Neural cell (in vitro differentiated cells): ENCODE data around the gene CD68. TPM values are rescaled to one million over a fixed set of nuclear protein-coding genes. Genes with fewer than 3 reads are reported as not detected.

ENCODE experiments used
- H2AFZ ChIP-seq: fragments of 200-600, 300-800 bp; sonication (generic), shearing (Covaris generic); 2 replicates; pipeline ENCODE4 v1.6.0; 2014; ENCODE audit warnings: low read depth, mild to moderate bottlenecking, antibody characterized with exemption, low read length, moderate library complexity
- H3F3A ChIP-seq: fragments of 200-600 bp; shearing (Covaris generic); 2 replicates; pipeline ENCODE4 v1.6.1; 2016; ENCODE audit warnings: mild to moderate bottlenecking, moderate library complexity, mixed read lengths, antibody characterized with exemption, low read length; ENCODE audit not compliant: insufficient read depth, poor library complexity, severe bottlenecking
- H3K27ac ChIP-seq: fragments of 200-600, 300-800 bp; sonication (generic), shearing (Covaris generic); 2 replicates; pipeline ENCODE4 v1.5.1; 2014; ENCODE audit warnings: mild to moderate bottlenecking, low read length, moderate library complexity
- H3K27me3 ChIP-seq: fragments of 300-800, 200-600 bp; sonication (generic), shearing (Covaris generic); 2 replicates; pipeline ENCODE4 v1.6.0; 2014; ENCODE audit warnings: mild to moderate bottlenecking, low read depth, low read length, moderate library complexity; ENCODE audit not compliant: insufficient read depth
- H3K36me3 ChIP-seq: fragments of 300-800, 200-600 bp; sonication (generic), shearing (Covaris generic); 2 replicates; pipeline ENCODE4 v1.5.1; 2014; ENCODE audit warnings: mild to moderate bottlenecking, antibody characterized with exemption, low read length, moderate library complexity; ENCODE audit not compliant: insufficient read depth
- H3K4me2 ChIP-seq: fragments of 300-800, 200-600 bp; sonication (generic), shearing (Covaris generic); 2 replicates; pipeline ENCODE4 v1.6.0; 2014; ENCODE audit warnings: mild to moderate bottlenecking, low read length
- H3K4me3 ChIP-seq: fragments of 300-800, 200-600 bp; sonication (generic), shearing (Covaris generic); 2 replicates; pipeline ENCODE4 v1.5.1; 2014; ENCODE audit warnings: mild to moderate bottlenecking, low read length, moderate library complexity
- H3K79me2 ChIP-seq: fragments of 200-600 bp; shearing (Covaris generic); replicated peaks from 2 replicates; pipeline ENCODE4 v1.6.0; 2014; ENCODE audit warnings: mild to moderate bottlenecking, low read length, moderate library complexity; ENCODE audit not compliant: insufficient read depth
- H3K9ac ChIP-seq: fragments of 300-800, 200-600 bp; sonication (generic), shearing (Covaris generic); 2 replicates; pipeline ENCODE4 v1.6.1; 2016; ENCODE audit warnings: mild to moderate bottlenecking, low read length, mixed read lengths
- H3K9me2 ChIP-seq: fragments of 200-600 bp; shearing (Covaris generic); 2 replicates; pipeline ENCODE4 v1.6.1; 2016; ENCODE audit warnings: mild to moderate bottlenecking, low read length, mixed read lengths; ENCODE audit not compliant: insufficient read depth
- H3K9me3 ChIP-seq: fragments of 200-600, 300-800 bp; sonication (generic), shearing (Covaris generic); 2 replicates; pipeline ENCODE4 v1.6.1; 2016; ENCODE audit warnings: mild to moderate bottlenecking, mixed run types, low read length, moderate library complexity, mixed read lengths
- H4K20me1 ChIP-seq: fragments of 200-600 bp; shearing (Covaris generic); 2 replicates; pipeline ENCODE4 v1.6.1; 2016; ENCODE audit warnings: mild to moderate bottlenecking, mixed run types; ENCODE audit not compliant: insufficient read depth
- EP300 ChIP-seq: fragments of 450-650 bp; conservative IDR thresholded peaks from 2 replicates; pipeline ENCODE4 v1.6.1; 2014; ENCODE audit warnings: antibody characterized with exemption, mild to moderate bottlenecking, moderate library complexity; ENCODE audit not compliant: poor library complexity, severe bottlenecking
- EZH2 ChIP-seq: fragments of 200-600, 300-800 bp; shearing (Covaris generic), sonication (generic); IDR thresholded peaks from 2 replicates; pipeline ENCODE4 v1.6.1; 2014; ENCODE audit warnings: antibody characterized with exemption, low read length, borderline replicate concordance, mild to moderate bottlenecking; ENCODE audit not compliant: insufficient read depth, poor library complexity, severe bottlenecking
- MXI1 ChIP-seq: fragments of 450-650 bp; conservative IDR thresholded peaks from 2 replicates; pipeline ENCODE4 v1.6.1; 2014; ENCODE audit warnings: antibody characterized with exemption, mild to moderate bottlenecking; ENCODE audit not compliant: poor library complexity, severe bottlenecking
- POLR2AphosphoS5 ChIP-seq: IDR thresholded peaks from 2 replicates; pipeline ENCODE4 v1.6.1; 2012
- RAD21 ChIP-seq: fragments of 450-650 bp; conservative IDR thresholded peaks from 2 replicates; pipeline ENCODE4 v1.6.1; 2014; ENCODE audit warnings: antibody characterized with exemption, mild to moderate bottlenecking, moderate library complexity
- SMC3 ChIP-seq: fragments of 450-650 bp; conservative IDR thresholded peaks from 2 replicates; pipeline ENCODE4 v1.6.1; 2014; ENCODE audit warnings: antibody characterized with exemption, mild to moderate bottlenecking, moderate library complexity; ENCODE audit not compliant: poor library complexity
- TAF1 ChIP-seq: IDR thresholded peaks from 2 replicates; pipeline ENCODE4 v1.6.1; 2012; ENCODE audit warnings: low read depth
- polyA plus RNA-seq: library from polyadenylated mRNA; depleted of rRNA; stranded (reverse); fragments of >200 nt; gene quantifications from 2 replicates; pipeline ENCODE4 v1.2.3, GENCODE V29; 2014
- TF ChIP-seq, protein P1 (sequence below): IDR thresholded peaks from 2 replicates; pipeline ENCODE4 v1.6.1; 2012; ENCODE audit warnings: borderline replicate concordance
- TF ChIP-seq, protein P2 (sequence below): fragments of 450-650 bp; IDR thresholded peaks from 2 replicates; pipeline ENCODE4 v1.5.1; 2014; ENCODE audit warnings: antibody characterized with exemption, mild to moderate bottlenecking, moderate library complexity; ENCODE audit not compliant: poor library complexity, severe bottlenecking

Gene CD68
- polyA plus RNA-seq, 1 donor from 2014 or later = not detected

GRCh38 chr17:7582396-7583252 lies 3.2 kb downstream of the CD68 start:
- Histone ChIP-seq H3F3A (no peaks in the 10 kb centered on the region), H3K9me2 (no peaks in the 10 kb centered on the region), H3K27ac (peak overlapping the region; percentile 90), H3K36me3 (no peaks in the 10 kb centered on the region), H3K27me3 (no peaks in the 10 kb centered on the region), H2AFZ (no peak overlapping the region), H3K4me3 (peak overlapping the region; percentile 69), H3K9ac (peak overlapping the region; percentile 78), H3K9me3 (no peaks in the 10 kb centered on the region), H3K79me2 (no peaks in the 10 kb centered on the region), H3K4me2 (no peak overlapping the region), H4K20me1 (no peaks in the 10 kb centered on the region)
- no peak for TF ChIP-seq MXI1
- TF ChIP-seq TAF1 = no peak
- no peak for TF ChIP-seq EP300
- TF ChIP-seq SMC3 = no peak
- TF ChIP-seq, protein P1, sequence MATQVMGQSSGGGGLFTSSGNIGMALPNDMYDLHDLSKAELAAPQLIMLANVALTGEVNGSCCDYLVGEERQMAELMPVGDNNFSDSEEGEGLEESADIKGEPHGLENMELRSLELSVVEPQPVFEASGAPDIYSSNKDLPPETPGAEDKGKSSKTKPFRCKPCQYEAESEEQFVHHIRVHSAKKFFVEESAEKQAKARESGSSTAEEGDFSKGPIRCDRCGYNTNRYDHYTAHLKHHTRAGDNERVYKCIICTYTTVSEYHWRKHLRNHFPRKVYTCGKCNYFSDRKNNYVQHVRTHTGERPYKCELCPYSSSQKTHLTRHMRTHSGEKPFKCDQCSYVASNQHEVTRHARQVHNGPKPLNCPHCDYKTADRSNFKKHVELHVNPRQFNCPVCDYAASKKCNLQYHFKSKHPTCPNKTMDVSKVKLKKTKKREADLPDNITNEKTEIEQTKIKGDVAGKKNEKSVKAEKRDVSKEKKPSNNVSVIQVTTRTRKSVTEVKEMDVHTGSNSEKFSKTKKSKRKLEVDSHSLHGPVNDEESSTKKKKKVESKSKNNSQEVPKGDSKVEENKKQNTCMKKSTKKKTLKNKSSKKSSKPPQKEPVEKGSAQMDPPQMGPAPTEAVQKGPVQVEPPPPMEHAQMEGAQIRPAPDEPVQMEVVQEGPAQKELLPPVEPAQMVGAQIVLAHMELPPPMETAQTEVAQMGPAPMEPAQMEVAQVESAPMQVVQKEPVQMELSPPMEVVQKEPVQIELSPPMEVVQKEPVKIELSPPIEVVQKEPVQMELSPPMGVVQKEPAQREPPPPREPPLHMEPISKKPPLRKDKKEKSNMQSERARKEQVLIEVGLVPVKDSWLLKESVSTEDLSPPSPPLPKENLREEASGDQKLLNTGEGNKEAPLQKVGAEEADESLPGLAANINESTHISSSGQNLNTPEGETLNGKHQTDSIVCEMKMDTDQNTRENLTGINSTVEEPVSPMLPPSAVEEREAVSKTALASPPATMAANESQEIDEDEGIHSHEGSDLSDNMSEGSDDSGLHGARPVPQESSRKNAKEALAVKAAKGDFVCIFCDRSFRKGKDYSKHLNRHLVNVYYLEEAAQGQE = no peak
- no peak for TF ChIP-seq POLR2AphosphoS5
- no peak for TF ChIP-seq RAD21
- TF ChIP-seq EZH2 = no peak
- TF ChIP-seq, protein P2, sequence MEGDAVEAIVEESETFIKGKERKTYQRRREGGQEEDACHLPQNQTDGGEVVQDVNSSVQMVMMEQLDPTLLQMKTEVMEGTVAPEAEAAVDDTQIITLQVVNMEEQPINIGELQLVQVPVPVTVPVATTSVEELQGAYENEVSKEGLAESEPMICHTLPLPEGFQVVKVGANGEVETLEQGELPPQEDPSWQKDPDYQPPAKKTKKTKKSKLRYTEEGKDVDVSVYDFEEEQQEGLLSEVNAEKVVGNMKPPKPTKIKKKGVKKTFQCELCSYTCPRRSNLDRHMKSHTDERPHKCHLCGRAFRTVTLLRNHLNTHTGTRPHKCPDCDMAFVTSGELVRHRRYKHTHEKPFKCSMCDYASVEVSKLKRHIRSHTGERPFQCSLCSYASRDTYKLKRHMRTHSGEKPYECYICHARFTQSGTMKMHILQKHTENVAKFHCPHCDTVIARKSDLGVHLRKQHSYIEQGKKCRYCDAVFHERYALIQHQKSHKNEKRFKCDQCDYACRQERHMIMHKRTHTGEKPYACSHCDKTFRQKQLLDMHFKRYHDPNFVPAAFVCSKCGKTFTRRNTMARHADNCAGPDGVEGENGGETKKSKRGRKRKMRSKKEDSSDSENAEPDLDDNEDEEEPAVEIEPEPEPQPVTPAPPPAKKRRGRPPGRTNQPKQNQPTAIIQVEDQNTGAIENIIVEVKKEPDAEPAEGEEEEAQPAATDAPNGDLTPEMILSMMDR = no peak

DNA sequence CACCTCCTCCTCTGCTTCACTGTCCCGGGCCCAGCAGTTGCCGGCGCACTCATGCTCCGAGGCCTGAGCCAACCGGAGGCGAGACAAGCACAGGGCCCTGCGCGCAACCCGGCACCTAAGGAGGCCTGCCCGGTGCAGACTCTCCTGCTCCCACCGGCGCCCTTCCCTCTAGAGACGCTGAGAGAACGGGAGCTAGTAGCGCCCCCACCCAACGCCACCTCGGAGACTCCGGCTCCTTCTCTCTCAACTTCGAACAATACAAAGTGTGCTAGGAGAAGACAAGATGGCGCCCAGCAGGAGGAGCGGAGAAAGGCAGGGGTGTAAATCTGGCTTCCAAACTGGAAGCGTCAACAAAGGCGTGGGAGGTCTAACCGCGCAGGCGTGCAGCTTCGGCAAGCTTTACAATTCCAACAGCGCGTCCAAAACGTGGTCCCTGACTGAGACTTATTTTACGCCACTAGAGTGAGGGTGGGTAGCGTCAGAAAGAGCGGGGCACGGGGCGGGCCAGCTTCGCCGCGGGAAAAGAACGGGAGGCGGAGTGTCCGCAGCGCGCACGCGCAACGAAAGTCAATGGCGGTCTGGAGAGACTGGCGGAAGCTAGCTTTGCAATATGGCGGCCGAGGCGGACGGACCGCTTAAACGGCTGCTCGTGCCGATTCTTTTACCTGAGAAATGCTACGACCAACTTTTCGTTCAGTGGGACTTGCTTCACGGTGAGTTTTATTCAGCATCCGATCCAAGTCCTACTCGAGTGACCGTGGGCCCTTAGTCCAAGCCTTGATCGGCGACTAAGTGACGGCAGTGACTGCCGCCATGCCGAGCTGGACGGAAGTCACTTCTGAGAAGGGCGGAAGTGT lies 4.0 kb downstream of the CD68 start, which contains the start of gene MPDU1:
Gene MPDU1 (plus strand): TSS at position 600 of the 857 bp plus-strand sequence. CDS start 11 bp downstream, at position 611.
- H3K79me2 ChIP-seq = no peaks in the 10 kb centered on the region
- H3K27ac ChIP-seq = peak within 1 kb of the TSS; percentile 90
- peak within 1 kb of the TSS; percentile 69 for H3K4me3 ChIP-seq
- no peaks in the 10 kb centered on the region for H3K9me3 ChIP-seq
- no peaks in the 10 kb centered on the region for H4K20me1 ChIP-seq
- peak within 1 kb of the TSS; percentile 7 for H2AFZ ChIP-seq
- H3F3A ChIP-seq = no peaks in the 10 kb centered on the region
- H3K9me2 ChIP-seq = no peaks in the 10 kb centered on the region
- H3K36me3 ChIP-seq = no peaks in the 10 kb centered on the region
- TF ChIP-seq TAF1 (peak; percentile 95), EP300 (no peak), EZH2 (no peak), MXI1 (peak; percentile 98), RAD21 (no peak), POLR2AphosphoS5 (peak; percentile 79), SMC3 (no peak)
- TF ChIP-seq, protein P1 = peak; percentile 94
- TF ChIP-seq, protein P2 = peak; percentile 12
- H3K9ac ChIP-seq = peak within 1 kb of the TSS; percentile 78
- H3K4me2 ChIP-seq = peak within 1 kb of the TSS; percentile 52
- no peaks in the 10 kb centered on the region for H3K27me3 ChIP-seq
